ENCODE data around the gene MOXD1. TPM values are rescaled to one million over a fixed set of nuclear protein-coding genes. Genes with fewer than 3 reads are reported as not detected.

Gene MOXD1
- total RNA-seq, 1 experiment from 2014 or later, result 1.3 TPM

GRCh38 chr6:132401618-132402285 lies 477 bp upstream of the MOXD1 start:
- peak overlapping the region; percentile 49; the same call in 1 of the 2 replicates for H3K4me3 ChIP-seq
- POLR2A ChIA-PET (ENCODE audit: unreplicated experiment), result no interaction called here
- no peak overlapping the region for H3K27ac ChIP-seq
- H2AFZ ChIP-seq, result peak overlapping the region; percentile 71; the same call in 1 of the 2 replicates
- BruUV-seq (replicated peaks), result no TSS peak
- no peak for DNase-seq
- H4K20me1 ChIP-seq (ENCODE audit: insufficient read depth), result no peaks in the 10 kb centered on the region
- TF ChIP-seq CTCF (conservative IDR thresholded peaks at IDR 0.05), result no peak
- no peak for TF ChIP-seq EZH2 (IDR thresholded peaks at IDR 0.05; ENCODE audit: low read depth)
- no peaks in the 10 kb centered on the region for H3K9me3 ChIP-seq (ENCODE audit: insufficient read depth, low read depth)
- no peaks in the 10 kb centered on the region for H3K27me3 ChIP-seq (ENCODE audit: insufficient read depth, low read depth)
- peak overlapping the region; percentile 69 for H3K4me2 ChIP-seq
- peaks cover 4% of the 10 kb centered on the region; the same call in 1 of the 2 replicates for H3F3A ChIP-seq (ENCODE audit: insufficient read depth, low read depth)
- H3K36me3 ChIP-seq (ENCODE audit: low read depth), result no peaks in the 10 kb centered on the region
- H3K79me2 ChIP-seq (ENCODE audit: low read depth), result no peaks in the 10 kb centered on the region
- intact Hi-C loops (cut with micrococcal nuclease; ENCODE audit: unreplicated experiment), result loop anchor here (5.0 kb wide), 1 partner anchor 81 kb away; no protein-coding TSS in a partner anchor
- H3K9me2 ChIP-seq (ENCODE audit: insufficient read depth), result no peaks in the 10 kb centered on the region
- CTCF ChIA-PET, result no interaction called here
- peaks cover 16% of the 10 kb centered on the region for H3K4me1 ChIP-seq (replicated peaks; ENCODE audit: insufficient read depth)

GRCh38 chr6:132400555-132400882 lies 756 bp downstream of the MOXD1 start:
- no TSS peak for BruUV-seq (replicated peaks)
- intact Hi-C loops (cut with micrococcal nuclease; ENCODE audit: unreplicated experiment), result loop anchor here (5.0 kb wide), 1 partner anchor 82 kb away; no protein-coding TSS in a partner anchor
- H3K27ac ChIP-seq, result no peak overlapping the region
- peaks cover 4% of the 10 kb centered on the region; the same call in 1 of the 2 replicates for H3F3A ChIP-seq (ENCODE audit: insufficient read depth, low read depth)
- H3K9me2 ChIP-seq (ENCODE audit: insufficient read depth), result no peaks in the 10 kb centered on the region
- H3K4me3 ChIP-seq, result no peak overlapping the region
- H4K20me1 ChIP-seq (ENCODE audit: insufficient read depth), result no peaks in the 10 kb centered on the region
- no peaks in the 10 kb centered on the region for H3K36me3 ChIP-seq (ENCODE audit: low read depth)
- no peak for DNase-seq
- H3K79me2 ChIP-seq (ENCODE audit: low read depth), result no peaks in the 10 kb centered on the region
- TF ChIP-seq CTCF (conservative IDR thresholded peaks at IDR 0.05), result no peak
- no peak for TF ChIP-seq EZH2 (IDR thresholded peaks at IDR 0.05; ENCODE audit: low read depth)
- no peak overlapping the region for H2AFZ ChIP-seq
- ChIA-PET CTCF (no interaction called here), POLR2A (ENCODE audit: unreplicated experiment) (interaction anchor here (0.5 kb wide), 1 partner anchor 521 kb away, joined by 17 read pairs; no protein-coding TSS in a partner anchor)
- no peaks in the 10 kb centered on the region for H3K27me3 ChIP-seq (ENCODE audit: insufficient read depth, low read depth)
- no peak overlapping the region for H3K4me2 ChIP-seq
- peaks cover 13% of the 10 kb centered on the region for H3K4me1 ChIP-seq (replicated peaks; ENCODE audit: insufficient read depth)
- H3K9me3 ChIP-seq (ENCODE audit: insufficient read depth, low read depth), result no peaks in the 10 kb centered on the region

GRCh38 chr6:132399376-132400074 lies 1.8 kb downstream of the MOXD1 start:
- ChIA-PET POLR2A (ENCODE audit: unreplicated experiment) (no interaction called here), CTCF (no interaction called here)
- H3K9me3 ChIP-seq (ENCODE audit: insufficient read depth, low read depth), result no peaks in the 10 kb centered on the region
- H3F3A ChIP-seq (ENCODE audit: insufficient read depth, low read depth), result no peaks in the 10 kb centered on the region; the same call in 1 of the 2 replicates
- TF ChIP-seq CTCF (conservative IDR thresholded peaks at IDR 0.05) (no peak), EZH2 (IDR thresholded peaks at IDR 0.05; ENCODE audit: low read depth) (no peak)
- peaks cover 4% of the 10 kb centered on the region for H3K4me1 ChIP-seq (replicated peaks; ENCODE audit: insufficient read depth)
- H2AFZ ChIP-seq, result no peak overlapping the region
- H3K9me2 ChIP-seq (ENCODE audit: insufficient read depth), result no peaks in the 10 kb centered on the region
- no peak overlapping the region for H3K4me3 ChIP-seq
- H3K79me2 ChIP-seq (ENCODE audit: low read depth), result no peaks in the 10 kb centered on the region
- H3K27ac ChIP-seq, result no peak overlapping the region
- intact Hi-C loops (cut with micrococcal nuclease; ENCODE audit: unreplicated experiment), result loop anchor here (5.0 to 10.0 kb wide), 2 partner anchors 83 to 485 kb away; no protein-coding TSS in a partner anchor
- no peaks in the 10 kb centered on the region for H4K20me1 ChIP-seq (ENCODE audit: insufficient read depth)
- H3K4me2 ChIP-seq, result no peak overlapping the region
- no peak for DNase-seq
- no peaks in the 10 kb centered on the region for H3K27me3 ChIP-seq (ENCODE audit: insufficient read depth, low read depth)
- H3K36me3 ChIP-seq (ENCODE audit: low read depth), result no peaks in the 10 kb centered on the region
- no TSS peak for BruUV-seq (replicated peaks)
